Measurements from ENCODE around the gene CAMTA1. TPM values are rescaled to one million over a fixed set of nuclear protein-coding genes. Genes with fewer than 3 reads are reported as not detected.
"Not testable (repeated sequence)": the region's sequence is repeated elsewhere in the genome, so short reads cannot be mapped to it uniquely, and the experiment has no call there.

Gene CAMTA1
- total RNA-seq, 1 donor from 2014 or later, result 43.1 TPM

DNA sequence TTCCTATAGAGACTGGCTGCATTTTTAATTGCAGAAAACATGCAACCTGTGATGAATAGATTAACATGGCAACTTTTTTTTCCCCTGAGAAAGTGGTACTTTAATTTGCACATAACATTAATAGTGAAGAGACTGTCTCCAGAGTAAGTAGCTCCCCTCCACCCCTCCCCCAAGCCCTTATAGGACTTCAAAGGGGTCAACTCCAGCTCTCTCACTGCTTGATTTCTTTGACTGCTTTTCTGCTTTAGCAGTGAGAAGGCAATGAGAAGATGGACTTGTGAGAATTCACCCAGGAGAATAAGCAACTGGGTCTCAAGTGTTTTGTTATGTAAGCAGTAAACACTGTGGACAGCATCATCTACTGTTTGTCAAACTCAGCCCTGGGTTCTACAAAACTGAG is 355.0 kb downstream of the CAMTA1 start:
- intact Hi-C loops (cut with micrococcal nuclease), result no loop called here

GRCh38 chr1:7145947-7146346 is 360.7 kb downstream of the CAMTA1 start:
- intact Hi-C loops (cut with micrococcal nuclease), result no loop called here

DNA sequence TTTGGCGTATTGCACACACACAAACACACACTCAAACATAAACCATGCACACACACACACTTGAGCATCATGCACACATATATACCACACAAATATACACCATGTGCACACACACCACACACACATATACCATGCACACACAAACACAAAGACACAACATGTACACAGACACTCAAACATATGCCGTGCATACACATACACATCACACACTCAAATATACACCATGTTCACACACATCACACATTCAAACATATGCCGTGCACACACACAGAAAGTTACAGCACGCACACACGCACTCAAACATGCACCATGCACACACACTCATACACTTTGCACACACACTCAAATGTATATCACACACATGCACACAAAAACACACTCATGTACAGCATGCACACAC is 361.5 kb downstream of the CAMTA1 start:
- intact Hi-C loops (cut with micrococcal nuclease), result no loop called here

DNA sequence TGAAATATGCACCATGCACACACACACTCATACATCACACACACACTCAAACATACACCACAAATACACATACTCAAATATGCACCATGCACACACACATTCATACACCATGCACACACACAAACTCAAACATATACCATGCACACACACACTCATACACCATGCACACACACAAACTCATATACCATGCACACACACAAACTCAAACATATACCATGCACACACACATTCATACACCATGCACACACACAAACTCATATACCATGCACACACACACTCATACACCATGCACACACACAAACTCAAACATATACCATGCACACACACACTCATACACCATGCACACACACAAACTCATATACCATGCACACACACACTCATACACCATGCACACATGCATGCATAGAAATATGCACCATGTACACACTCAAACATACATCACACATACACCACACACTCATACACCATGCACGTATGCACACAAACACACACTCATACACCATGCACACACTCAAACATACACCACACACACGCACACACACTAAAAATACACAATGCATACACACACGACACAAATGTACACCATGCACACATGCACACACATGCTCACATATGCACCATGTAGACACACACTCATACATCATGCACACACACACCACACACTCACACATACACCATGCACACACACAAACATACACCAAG is 362.5 kb downstream of the CAMTA1 start:
- intact Hi-C loops (cut with micrococcal nuclease), result not testable (repeated sequence)

DNA sequence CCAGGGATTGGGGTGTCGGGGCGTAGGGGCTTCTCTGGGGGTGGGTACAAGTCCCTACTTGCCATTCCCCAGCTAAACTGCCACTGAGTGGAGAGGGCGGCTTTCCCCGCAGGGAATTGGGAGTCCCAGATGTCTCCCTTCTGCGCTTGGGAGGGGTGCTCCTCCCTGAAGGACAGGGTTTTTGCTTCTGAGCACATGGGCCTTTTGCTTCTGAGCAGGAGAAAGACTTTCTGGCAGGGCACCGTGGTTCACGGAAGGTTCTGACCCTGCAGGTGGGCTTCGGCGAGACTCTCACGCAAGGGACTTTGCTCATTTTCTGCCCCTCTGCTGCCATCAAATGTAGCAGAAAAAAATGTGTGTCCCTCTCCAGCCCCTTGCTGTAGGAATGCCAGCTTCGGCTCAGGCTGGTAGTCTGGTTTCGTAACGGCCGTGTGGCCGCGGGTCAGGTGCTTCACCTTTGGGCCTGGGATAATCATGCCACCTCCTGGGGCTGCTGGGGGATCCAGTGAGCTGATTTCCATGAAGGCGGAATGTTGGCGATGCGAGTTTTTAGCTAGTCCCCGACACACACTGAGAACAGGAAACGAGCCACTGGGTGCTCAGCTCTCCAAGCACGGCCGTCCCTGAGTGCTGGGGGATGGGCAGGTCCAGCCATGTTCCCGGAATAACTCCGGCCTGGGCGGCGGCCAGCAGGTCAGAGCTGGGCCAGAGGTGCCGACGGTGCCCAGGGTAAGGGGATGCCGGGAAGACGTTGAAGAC is 364.0 kb downstream of the CAMTA1 start:
- intact Hi-C loops (cut with micrococcal nuclease), result no loop called here

- intact Hi-C loops (cut with micrococcal nuclease), result no loop called here
These were observed 365.5 kb downstream of the CAMTA1 start for GRCh38 chr1:7150724-7151280.

- intact Hi-C loops (cut with micrococcal nuclease), result no loop called here
These were observed 366.7 kb downstream of the CAMTA1 start for GRCh38 chr1:7151978-7152377.

DNA sequence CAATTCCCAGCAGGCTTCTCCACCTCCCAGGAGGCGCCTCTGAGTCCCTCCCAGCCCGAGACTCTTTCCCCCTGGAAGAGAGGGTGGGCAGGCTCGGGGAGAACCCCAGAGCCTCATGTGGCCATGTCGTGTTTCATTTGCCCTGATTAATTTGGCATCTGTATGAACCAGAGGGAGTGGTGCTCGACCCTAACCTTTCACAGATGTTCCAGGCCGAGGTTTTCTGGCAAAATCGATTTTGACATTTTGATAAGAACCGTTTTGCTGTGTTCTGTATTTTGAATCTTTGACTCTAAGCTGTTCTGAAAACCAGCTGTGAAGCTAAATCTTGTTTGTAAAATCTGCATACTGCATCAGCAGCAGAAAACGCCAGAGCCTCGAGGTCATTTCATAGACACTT is 367.4 kb downstream of the CAMTA1 start:
- intact Hi-C loops (cut with micrococcal nuclease), result no loop called here

DNA sequence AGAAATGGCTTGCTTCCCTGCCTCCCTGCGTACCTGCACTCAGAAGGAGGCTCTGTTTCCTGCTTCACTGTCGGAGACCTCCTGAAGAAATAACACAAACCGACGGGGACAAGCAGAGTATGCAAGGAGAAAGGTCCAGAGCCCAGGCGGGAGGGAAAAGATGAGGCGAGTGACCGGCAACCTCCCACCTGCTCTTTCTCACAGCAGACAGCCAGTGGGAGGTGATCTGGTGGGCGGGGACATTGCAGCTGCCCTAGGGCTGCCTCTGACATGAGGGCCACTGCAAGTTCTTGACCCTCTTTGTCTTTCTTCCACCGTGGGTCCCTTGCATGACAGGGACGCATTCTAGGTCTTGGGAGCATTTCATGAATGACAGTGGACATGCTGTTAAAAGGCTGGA is 368.2 kb downstream of the CAMTA1 start:
- intact Hi-C loops (cut with micrococcal nuclease), result no loop called here

DNA sequence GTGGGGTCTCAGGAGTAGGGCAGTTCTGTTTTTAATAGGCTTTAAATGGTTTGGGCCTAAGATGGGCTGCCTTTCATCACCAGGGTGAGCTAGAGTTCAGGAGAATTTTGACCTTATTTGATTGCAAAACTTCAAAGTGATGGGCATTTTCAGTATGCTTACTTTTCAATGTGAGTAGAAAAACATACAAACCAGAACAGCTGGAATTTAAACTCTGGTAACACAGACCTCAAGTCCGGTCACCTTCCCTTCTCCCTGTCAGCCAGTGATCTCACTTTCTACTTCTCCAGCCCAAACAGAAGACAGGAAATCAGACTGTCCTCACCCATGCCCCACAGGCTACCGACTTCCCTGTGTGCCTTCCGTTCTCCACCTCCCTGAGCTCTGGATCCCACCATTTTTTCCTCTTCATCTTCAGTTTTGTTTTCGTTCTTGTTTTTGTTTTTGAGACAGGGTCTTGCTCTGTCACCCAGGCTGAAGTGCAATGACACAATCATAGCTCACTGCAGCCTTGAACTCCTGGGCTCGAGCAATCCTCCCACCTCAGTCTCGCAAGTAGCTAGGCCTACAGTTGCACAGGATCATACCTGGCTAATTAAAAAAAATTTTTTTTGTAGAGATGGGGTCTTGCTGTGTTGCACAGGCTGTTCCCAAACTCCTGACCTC is 374.0 kb downstream of the CAMTA1 start:
- intact Hi-C loops (cut with micrococcal nuclease), result no loop called here

DNA sequence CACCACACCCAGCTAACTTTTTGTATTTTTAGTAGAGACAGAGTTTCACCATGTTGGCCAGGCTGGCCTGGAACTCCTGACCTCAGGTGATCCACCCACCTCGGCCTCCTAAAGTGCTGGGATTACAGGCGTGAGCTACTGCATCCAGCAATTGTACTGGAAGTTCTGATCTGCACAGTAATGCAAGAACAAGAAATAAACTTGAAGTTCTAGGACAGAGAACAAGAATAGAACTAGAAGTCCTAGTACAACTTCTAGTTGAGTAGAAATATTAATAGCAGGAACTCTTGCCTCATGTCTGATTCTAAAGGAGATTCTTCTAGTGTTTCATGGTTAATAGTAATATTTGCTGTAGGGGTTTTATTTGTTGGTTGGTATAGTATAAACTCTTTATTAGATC is 383.3 kb downstream of the CAMTA1 start:
- intact Hi-C loops (cut with micrococcal nuclease), result not testable (repeated sequence)

DNA sequence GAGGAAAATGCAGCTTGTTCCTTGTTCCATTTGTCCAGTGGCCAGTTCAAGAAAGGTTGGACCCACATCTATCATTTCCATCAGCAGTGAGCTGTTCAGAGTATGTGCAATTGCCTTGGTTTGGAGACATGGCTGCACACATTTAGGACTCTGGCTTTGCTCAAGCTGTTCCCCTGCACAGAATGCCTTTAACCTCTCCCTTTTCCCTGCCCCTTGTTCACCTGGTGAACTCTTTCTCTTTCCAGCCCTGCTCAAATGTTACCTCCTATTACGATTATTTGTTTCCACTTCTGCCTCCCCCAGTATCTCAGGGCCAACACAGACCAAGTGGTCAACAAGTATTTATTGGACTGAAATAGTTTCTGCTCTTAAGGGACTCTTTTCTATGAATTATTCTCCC is 385.9 kb downstream of the CAMTA1 start:
- intact Hi-C loops (cut with micrococcal nuclease), result no loop called here

GRCh38 chr1:7171574-7171973 is 386.3 kb downstream of the CAMTA1 start:
- intact Hi-C loops (cut with micrococcal nuclease), result no loop called here

GRCh38 chr1:7172804-7173203 is 387.6 kb downstream of the CAMTA1 start:
- intact Hi-C loops (cut with micrococcal nuclease), result no loop called here

GRCh38 chr1:7174561-7174960 is 389.3 kb downstream of the CAMTA1 start:
- intact Hi-C loops (cut with micrococcal nuclease), result no loop called here

- intact Hi-C loops (cut with micrococcal nuclease), result no loop called here
These were observed 390.0 kb downstream of the CAMTA1 start for GRCh38 chr1:7174980-7175906.

DNA sequence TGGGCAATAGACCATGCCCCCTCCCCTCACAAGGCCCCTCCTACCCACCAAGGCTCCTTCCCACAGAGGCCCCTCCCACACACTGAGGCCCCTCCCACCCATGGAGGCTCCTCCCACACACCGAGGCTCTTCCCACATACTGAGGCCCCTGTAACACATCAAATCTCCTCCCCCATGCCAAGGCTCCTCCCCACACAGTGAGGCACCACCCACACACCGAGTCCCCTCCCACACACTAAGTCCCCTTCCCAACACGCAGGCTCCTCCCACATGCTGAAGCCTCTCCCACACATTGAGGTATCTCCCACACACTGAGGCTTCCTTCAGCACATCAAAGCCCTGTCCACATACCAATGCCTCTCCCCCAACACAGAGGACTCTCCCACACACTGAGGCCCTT is 391.8 kb downstream of the CAMTA1 start:
- intact Hi-C loops (cut with micrococcal nuclease), result no loop called here

DNA sequence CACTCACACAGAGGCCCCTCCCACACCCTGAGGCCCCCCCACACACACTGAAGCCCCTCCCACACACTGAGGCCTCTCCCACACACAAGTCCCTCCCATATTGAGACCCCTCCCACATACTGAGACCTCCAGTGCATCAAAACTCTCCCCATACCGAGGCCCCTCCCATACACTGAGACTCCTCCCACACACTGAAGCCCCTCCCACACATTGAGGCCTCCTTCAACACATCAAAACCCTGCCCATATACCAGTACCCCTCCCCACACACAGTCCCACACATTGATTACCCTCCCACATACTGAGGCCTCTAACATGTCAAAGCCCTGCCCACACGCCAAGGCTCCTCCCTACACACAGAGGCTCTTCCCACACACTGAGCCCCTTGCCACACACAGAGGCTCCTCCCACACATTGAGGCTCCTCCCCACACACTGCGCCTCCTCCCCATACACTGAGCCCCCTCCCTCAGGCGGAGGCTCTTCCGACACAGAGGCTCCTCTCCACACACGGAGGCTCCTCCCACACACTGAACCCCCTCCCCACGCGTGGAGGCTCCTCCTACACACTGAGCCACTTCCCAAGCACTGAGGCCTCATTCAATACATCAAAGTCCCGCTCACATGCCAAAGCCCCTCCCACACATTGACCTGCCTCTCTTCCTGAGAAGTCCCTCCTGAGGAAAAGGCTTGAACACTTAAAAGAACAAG is 392.3 kb downstream of the CAMTA1 start:
- intact Hi-C loops (cut with micrococcal nuclease), result no loop called here

DNA sequence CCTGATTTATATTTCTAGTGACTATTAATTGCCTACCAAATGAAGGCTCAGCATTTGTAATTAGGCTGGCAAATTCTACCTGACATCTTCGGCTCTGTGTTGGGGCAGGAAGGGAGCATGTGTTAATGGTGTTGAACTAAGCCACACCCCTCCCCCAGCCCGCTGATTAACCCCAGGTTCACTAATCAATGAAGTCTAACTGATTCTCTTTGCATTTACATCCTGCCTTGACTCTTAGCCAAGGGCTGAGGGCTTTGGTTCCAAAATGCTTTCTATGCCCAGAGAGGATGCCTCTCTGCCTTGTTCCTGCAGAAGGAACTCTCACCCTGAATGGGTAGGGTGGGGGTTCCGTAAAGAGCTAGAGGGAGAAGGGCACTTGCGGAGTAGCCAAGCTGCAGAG is 393.1 kb downstream of the CAMTA1 start:
- intact Hi-C loops (cut with micrococcal nuclease), result no loop called here

- intact Hi-C loops (cut with micrococcal nuclease), result no loop called here
These were observed 393.5 kb downstream of the CAMTA1 start for GRCh38 chr1:7178741-7179140.
